Colonic mucosa (tissue), 4 donors: Measurements from ENCODE around the gene QDPR. TPM values are rescaled to one million over a fixed set of nuclear protein-coding genes. Genes with fewer than 3 reads are reported as not detected.

Experiments used
- DNase-seq: peaks from one replicate; pipeline ENCODE4 v3.0.0-alpha.2; 2020
- H3K27ac ChIP-seq: fragments of 200-600 bp; one replicate; pipeline ENCODE4 v1.8.0; 2021
- H3K27me3 ChIP-seq: fragments of 200-600 bp; one replicate; pipeline ENCODE4 v1.8.0; 2021
- H3K36me3 ChIP-seq: fragments of 200-600 bp; one replicate; pipeline ENCODE4 v1.8.0; 2021
- H3K4me1 ChIP-seq: fragments of 200-600 bp; one replicate; pipeline ENCODE4 v1.8.0; 2021; ENCODE audit warnings: mild to moderate bottlenecking
- H3K4me3 ChIP-seq: fragments of 200-600 bp; one replicate; pipeline ENCODE4 v1.8.0; 2021
- H3K9ac ChIP-seq, 2 donors: one replicate each; pipeline ENCODE4 v1.7.0; 2013; ENCODE audit warnings: control low read depth in 2 of 2, low read depth in 2 of 2, low read length in 2 of 2
- H3K9me3 ChIP-seq: fragments of 200-600 bp; one replicate; pipeline ENCODE4 v1.8.0; 2021
- intact Hi-C: fragments of 100-400 bp; cut with DNase I; formaldehyde crosslinking; loops from one replicate; pipeline ENCODE4 v1.14.1; 2022
- total RNA-seq, 2 donors: library from RNA; stranded (reverse); fragmentation: NEBNext Ultra II Directional in 1 of 2; extraction: Animal tissue kit (Norgen Biotek cat#: 25700) in 1 of 2; gene quantifications; one replicate each; pipeline ENCODE4 v1.2.1, GENCODE V29; 2021
- TF ChIP-seq, protein P1 (sequence below): fragments of 200-600 bp; IDR thresholded peaks from one replicate; pipeline ENCODE4 v1.8.0; 2022; ENCODE audit warnings: antibody characterized with exemption, mild to moderate bottlenecking
- donor health status: healthy.
- donor health status: DM: no; HTN: no; CAD: no.
- donor health status: DM: no; HTN: no; CAD: no.

QDPR gene
- total RNA-seq, 2 donors from 2014 or later, result 27.2 to 27.3 TPM

DNA sequence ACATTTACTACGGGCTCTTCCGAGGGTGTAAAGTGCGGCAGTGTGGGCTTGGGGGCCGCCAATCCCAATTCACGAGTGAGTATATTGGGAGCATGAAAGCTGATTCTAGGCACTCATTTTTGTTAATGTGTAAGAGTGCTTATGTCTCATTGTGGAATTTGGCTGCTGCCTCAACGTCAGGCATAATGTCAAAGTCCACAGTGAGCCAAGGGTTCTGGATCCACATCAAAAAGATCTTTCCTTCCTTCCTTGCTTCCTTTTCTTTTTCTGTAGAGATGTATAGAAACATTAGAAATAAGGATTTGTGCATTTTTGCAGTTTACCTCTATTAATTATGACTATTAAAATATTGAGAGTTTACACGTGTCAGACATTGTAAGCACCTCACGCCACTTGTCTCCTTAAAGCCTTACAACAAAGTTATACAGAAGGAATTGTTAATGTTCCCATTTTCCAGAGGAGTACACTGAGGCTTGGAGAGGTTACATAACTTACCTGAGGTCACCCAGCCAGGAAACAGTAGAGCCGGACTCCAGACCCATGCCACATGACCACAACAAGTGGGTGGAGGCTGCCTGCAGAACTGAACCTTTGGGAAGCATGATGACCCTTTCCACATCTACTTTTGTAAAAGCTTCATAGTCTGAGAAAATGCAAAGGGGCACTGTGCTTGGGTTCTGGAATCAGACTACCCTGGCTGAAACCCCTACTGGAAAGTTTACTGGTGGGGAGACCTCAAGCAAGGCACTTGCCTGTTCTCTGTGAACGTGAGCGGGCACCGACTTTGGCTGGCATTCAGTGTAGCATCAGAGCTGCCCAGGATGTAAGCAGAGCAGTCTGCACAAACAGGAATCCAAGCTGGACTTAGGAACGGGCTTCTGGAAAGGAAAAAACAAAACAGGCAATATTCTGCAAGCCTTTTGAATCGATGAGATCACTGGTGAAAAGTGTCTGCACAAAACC is 3.8 kb upstream of the QDPR start:
- no peaks in the 10 kb centered on the region for H3K36me3 ChIP-seq
- TF ChIP-seq, protein P1, sequence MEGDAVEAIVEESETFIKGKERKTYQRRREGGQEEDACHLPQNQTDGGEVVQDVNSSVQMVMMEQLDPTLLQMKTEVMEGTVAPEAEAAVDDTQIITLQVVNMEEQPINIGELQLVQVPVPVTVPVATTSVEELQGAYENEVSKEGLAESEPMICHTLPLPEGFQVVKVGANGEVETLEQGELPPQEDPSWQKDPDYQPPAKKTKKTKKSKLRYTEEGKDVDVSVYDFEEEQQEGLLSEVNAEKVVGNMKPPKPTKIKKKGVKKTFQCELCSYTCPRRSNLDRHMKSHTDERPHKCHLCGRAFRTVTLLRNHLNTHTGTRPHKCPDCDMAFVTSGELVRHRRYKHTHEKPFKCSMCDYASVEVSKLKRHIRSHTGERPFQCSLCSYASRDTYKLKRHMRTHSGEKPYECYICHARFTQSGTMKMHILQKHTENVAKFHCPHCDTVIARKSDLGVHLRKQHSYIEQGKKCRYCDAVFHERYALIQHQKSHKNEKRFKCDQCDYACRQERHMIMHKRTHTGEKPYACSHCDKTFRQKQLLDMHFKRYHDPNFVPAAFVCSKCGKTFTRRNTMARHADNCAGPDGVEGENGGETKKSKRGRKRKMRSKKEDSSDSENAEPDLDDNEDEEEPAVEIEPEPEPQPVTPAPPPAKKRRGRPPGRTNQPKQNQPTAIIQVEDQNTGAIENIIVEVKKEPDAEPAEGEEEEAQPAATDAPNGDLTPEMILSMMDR, result no peak
- H3K9me3 ChIP-seq, result no peaks in the 10 kb centered on the region
- intact Hi-C loops, result no loop called here
- peaks cover 5% of the 10 kb centered on the region for H3K4me1 ChIP-seq
- no peak for DNase-seq
- H3K27ac ChIP-seq, result no peak overlapping the region
- no peaks in the 10 kb centered on the region for H3K27me3 ChIP-seq
- no peak overlapping the region for H3K9ac ChIP-seq
- no peak overlapping the region for H3K4me3 ChIP-seq

DNA sequence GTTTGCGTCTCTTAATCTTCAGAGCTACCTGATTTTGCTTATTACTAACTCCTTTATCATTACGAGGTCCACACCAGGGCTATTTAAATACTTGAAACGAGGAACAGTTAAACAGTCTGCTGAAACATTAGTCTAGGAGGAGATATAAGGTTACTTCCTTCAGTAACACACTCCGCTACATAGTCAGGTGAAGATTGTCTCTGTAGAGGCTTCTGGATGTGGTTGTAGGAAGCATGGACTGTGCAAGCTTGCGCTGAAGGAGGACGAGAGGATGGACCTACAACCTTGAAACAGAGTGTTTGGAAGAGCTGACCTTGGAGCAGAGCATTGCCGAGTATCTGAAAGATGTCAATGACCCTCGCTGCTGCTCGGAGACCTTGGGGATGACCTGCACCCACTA is 3.0 kb upstream of the QDPR start, which contains the start of gene CLRN2:
TSS of gene CLRN2 (plus strand) at position 301 of the 400 bp plus-strand sequence. CDS start 102 bp downstream, outside the sequence.
- DNase-seq, result no peak
- Histone ChIP-seq H3K9ac (no peak within 1 kb of the TSS), H3K4me3 (no peak within 1 kb of the TSS), H3K4me1 (peaks cover 7% of the 10 kb centered on the region), H3K36me3 (no peaks in the 10 kb centered on the region), H3K27ac (no peak within 1 kb of the TSS), H3K27me3 (no peaks in the 10 kb centered on the region), H3K9me3 (no peaks in the 10 kb centered on the region)
- intact Hi-C loops, result no loop called here
- TF ChIP-seq, protein P1, result no peak

DNA sequence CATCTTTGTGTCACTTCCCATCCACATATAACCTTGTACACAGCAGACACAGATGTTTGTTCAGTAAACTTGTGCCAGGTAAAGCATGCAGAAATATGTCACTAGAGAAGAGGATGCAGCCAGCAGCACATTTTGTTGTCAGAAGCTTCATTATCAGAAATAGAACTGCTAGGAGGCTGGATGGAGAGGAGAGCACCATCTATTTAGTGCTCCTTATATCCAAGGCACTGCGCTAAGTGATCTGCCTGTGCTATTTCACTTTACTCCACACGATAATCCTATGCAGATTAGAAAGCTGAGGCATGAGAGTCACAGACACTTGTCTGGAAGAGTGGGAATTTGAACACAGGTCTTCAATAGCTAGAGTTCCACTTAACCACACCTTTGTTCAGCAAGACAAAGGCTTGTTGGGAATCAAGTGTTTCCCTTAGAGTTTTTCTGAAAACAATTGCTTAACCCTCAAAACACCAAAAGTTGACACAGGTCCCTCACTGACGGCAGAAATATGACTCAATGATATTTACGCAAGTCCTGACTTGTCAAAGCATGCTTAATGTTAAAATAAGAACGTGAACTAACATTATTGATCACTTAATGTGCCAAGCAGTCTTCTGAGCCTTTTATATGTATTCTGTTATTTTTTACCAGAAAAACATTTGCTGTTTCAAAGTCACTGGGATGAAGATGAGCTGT is 1.2 kb upstream of the QDPR start:
- no peak overlapping the region for H3K4me3 ChIP-seq
- H3K9ac ChIP-seq, result no peak overlapping the region
- H3K27ac ChIP-seq, result no peak overlapping the region
- H3K36me3 ChIP-seq, result no peaks in the 10 kb centered on the region
- DNase-seq, result no peak
- H3K27me3 ChIP-seq, result no peaks in the 10 kb centered on the region
- intact Hi-C loops, result no loop called here
- H3K4me1 ChIP-seq, result peaks cover 7% of the 10 kb centered on the region
- TF ChIP-seq, protein P1, result no peak
- H3K9me3 ChIP-seq, result no peaks in the 10 kb centered on the region

DNA sequence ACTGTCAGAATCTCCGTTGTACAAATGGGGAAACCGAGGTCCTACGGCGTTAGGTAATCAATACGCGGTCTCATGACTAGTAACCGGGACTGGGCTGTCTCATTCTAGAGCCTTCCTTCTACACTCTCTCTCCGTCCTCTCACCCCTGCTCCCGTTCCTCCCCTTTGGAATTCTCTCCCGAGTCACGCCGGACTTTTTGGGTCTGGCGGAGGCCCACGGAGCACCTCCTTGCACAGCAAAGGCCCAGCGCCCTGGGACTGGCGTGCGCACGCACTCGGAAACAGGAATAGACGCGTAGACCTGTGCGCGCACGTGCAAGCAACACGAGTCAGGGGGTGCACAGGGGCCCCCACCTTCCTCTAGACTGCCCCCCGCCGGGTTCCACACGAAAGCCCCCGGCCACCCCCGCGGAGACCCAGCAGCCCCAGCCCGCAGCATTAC is 361 bp downstream of the QDPR start:
- Histone ChIP-seq H3K9ac (peak overlapping the region; percentile 72 to 95), H3K36me3 (no peaks in the 10 kb centered on the region)
- TF ChIP-seq, protein P1, result no peak

DNA sequence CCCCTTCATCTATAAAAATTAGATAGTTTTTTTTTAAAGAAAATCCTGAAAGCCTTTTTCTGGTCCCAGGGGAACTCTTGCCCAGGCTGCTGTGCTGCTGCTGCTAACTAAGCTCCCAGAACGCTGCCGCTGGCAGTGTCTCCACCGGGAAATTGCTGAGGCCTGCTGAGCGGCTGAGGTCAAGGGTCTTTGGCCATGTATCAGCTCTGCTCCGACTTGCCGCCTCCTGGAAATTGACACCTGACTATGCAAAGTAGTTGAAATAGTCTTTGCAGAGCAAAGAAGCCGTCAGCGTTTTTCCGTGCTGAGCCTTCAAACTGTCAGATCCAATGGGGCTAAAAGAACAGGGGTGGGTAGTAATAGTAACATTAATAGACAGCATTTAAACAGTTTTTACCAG is 839 bp downstream of the QDPR start:
- TF ChIP-seq, protein P1, result no peak
- H3K4me3 ChIP-seq, result peak overlapping the region; percentile 87
- peaks cover 7% of the 10 kb centered on the region for H3K4me1 ChIP-seq
- H3K27ac ChIP-seq, result peak overlapping the region; percentile 68
- intact Hi-C loops, result no loop called here
- peak; percentile 49 for DNase-seq
- no peaks in the 10 kb centered on the region for H3K9me3 ChIP-seq
- H3K27me3 ChIP-seq, result no peaks in the 10 kb centered on the region
- H3K36me3 ChIP-seq, result no peaks in the 10 kb centered on the region
- peak overlapping the region; percentile 72 to 95 for H3K9ac ChIP-seq

More for the DNA sequence above, 361 bp downstream of the QDPR start:
- Histone ChIP-seq H3K4me3 (peak overlapping the region; percentile 87), H3K4me1 (peaks cover 7% of the 10 kb centered on the region), H3K27ac (peak overlapping the region; percentile 68), H3K9me3 (no peaks in the 10 kb centered on the region), H3K27me3 (no peaks in the 10 kb centered on the region)
- intact Hi-C loops, result no loop called here
- DNase-seq, result peak; percentile 58
